Fibroblast of lung (primary cell): ENCODE data around the gene MYOM1.

Source experiments
- CTCF ChIP-seq, 2 donors: IDR thresholded peaks in 1 of 2; conservative IDR thresholded peaks in 1 of 2; 1 replicate in 1 of 2; 2 replicates in 1 of 2; pipeline ENCODE4 v1.5.1; 2011 to 2012; ENCODE audit warnings: low read length in 2 of 2, control low read depth in 1 of 2, inconsistent platforms in 1 of 2, low read depth in 1 of 2, mild to moderate bottlenecking in 1 of 2
- EZH2 ChIP-seq: IDR thresholded peaks from 2 replicates; pipeline ENCODE4 v1.5.1; 2012; ENCODE audit warnings: low read length, control low read depth, mild to moderate bottlenecking; ENCODE audit errors: missing control alignments

- no peak for TF ChIP-seq CTCF (conservative IDR thresholded peaks at IDR 0.05 in 1 of 2, IDR thresholded peaks at IDR 0.05 in 1 of 2; ENCODE audit: low read depth in 1 of 2, low read length in 2 of 2)
- TF ChIP-seq EZH2 = no peak
Measured at GRCh38 chr18:3055186-3055728, 164.5 kb downstream of the MYOM1 start.
